Transverse colon (tissue), 4 donors: ENCODE results near the gene UNC5CL. TPM values are rescaled to one million over a fixed set of nuclear protein-coding genes. Genes with fewer than 3 reads are reported as not detected.

ENCODE experiments used
- DNase-seq: peaks from one replicate; pipeline ENCODE4 v3.0.0-alpha.2; 2019
- H3K27ac ChIP-seq, 4 donors: fragments of 200-600 bp; sonication (generic); 2 replicates each; pipeline ENCODE4 v1.5.1; 2016 to 2018; ENCODE audit warnings: inconsistent platforms in 4 of 4
- H3K27me3 ChIP-seq: fragments of 200-600 bp; sonication (generic); 2 replicates; pipeline ENCODE4 v1.5.1; 2017; ENCODE audit warnings: inconsistent platforms
- H3K36me3 ChIP-seq, 4 donors: fragments of 200-600 bp; sonication (generic); 2 replicates each; pipeline ENCODE4 v1.5.1; 2017 to 2019; ENCODE audit warnings: inconsistent platforms in 4 of 4
- H3K4me1 ChIP-seq, 4 donors: fragments of 200-600 bp; sonication (generic); 2 replicates each; pipeline ENCODE4 v1.5.1; 2017 to 2020; ENCODE audit warnings: inconsistent platforms in 4 of 4
- H3K4me3 ChIP-seq, 4 donors: fragments of 200-600 bp; sonication (generic); 1 replicate in 1 of 4; 2 replicates in 3 of 4; pipeline versions ENCODE4 v1.5.1 to v1.6.1; 2017 to 2019; ENCODE audit warnings: inconsistent platforms in 4 of 4
- H3K9me3 ChIP-seq, 2 donors: fragments of 200-600 bp; sonication (generic); 2 replicates each; pipeline ENCODE4 v1.5.1; 2017 to 2019; ENCODE audit warnings: inconsistent platforms in 2 of 2
- CTCF ChIP-seq, 5 experiments: fragments of 200-600 bp in 3 of 5; fragments of 450-650 bp in 2 of 5; sonication (generic) in 3 of 5; IDR thresholded peaks; 1 replicate in 2 of 5; 2 replicates in 3 of 5; pipeline ENCODE4 v1.5.1; 2016 to 2017; ENCODE audit warnings: antibody characterized with exemption in 5 of 5, inconsistent platforms in 3 of 5, mild to moderate bottlenecking in 2 of 5, moderate library complexity in 1 of 5
- EP300 ChIP-seq: sonication (generic); formaldehyde crosslinking; IDR thresholded peaks from one replicate; pipeline ENCODE4 v1.6.1; 2017; ENCODE audit warnings: antibody characterized with exemption, low read depth
- POLR2A ChIP-seq: fragments of 450-650 bp; IDR thresholded peaks from one replicate; pipeline ENCODE4 v1.6.1; 2016; ENCODE audit warnings: antibody characterized with exemption, mild to moderate bottlenecking, moderate library complexity
- POLR2AphosphoS5 ChIP-seq, 3 donors: sonication (generic); formaldehyde crosslinking; IDR thresholded peaks; one replicate each; pipeline ENCODE4 v1.6.1; 2016; ENCODE audit warnings: antibody characterized with exemption in 3 of 3
- WGBS, 2 donors: methylation state at CpG; one replicate each; pipeline ENCODE4 v1.1.5; 2018; ENCODE audit warnings: low coverage in 1 of 2; 5-methylcytosine and 5-hydroxymethylcytosine counted together
- in situ Hi-C, 4 donors: fragments of 200-750 bp; cut with MboI; loops; one replicate each; pipeline versions ENCODE4 v1.15.0 to v1.15.1; 2017; ENCODE audit warnings: low sequenced_read_pairs in 3 of 4, low pct_ligation_motif_present in 1 of 4, low pct_unique_long_range_greater_than_20kb in 1 of 4
- intact Hi-C: fragments of 100-400 bp; cut with DNase I; formaldehyde crosslinking; loops from one replicate; pipeline ENCODE4 v1.15.1; 2023; ENCODE audit warnings: low total_unique reads
- total RNA-seq, 4 donors: library from RNA; depleted of rRNA; stranded (reverse); fragments of >200 nt; gene quantifications; one replicate each; pipeline ENCODE4 v1.1.0, GENCODE V29; 2016

Gene UNC5CL
- total RNA-seq, 4 donors from 2014 or later: 2.5 to 8.4 (median 4.4) TPM; not detected in 1

GRCh38 chr6:40978687-40979289 lies 60.2 kb downstream of the UNC5CL start:
- Histone ChIP-seq H3K36me3 (no peaks in the 10 kb centered on the region), H3K27ac (no peak overlapping the region), H3K4me3 (no peak overlapping the region), H3K4me1 (no peaks in the 10 kb centered on the region), H3K27me3 (peaks cover 11% of the 10 kb centered on the region), H3K9me3 (no peaks in the 10 kb centered on the region)
- 88 to 100% methylated on average over 1 to 2 of the region's 2 CpGs for WGBS, 2 donors
- TF ChIP-seq EP300 (no peak), POLR2AphosphoS5 (IDR thresholded peaks at IDR 0.05) (no peak), CTCF (IDR thresholded peaks at IDR 0.05) (no peak), POLR2A (no peak)
- no peak for DNase-seq
- intact Hi-C loops (no loop called here), in situ Hi-C loops (no loop called here)

- intact Hi-C loops: no loop called here
- no peaks in the 10 kb centered on the region for H3K36me3 ChIP-seq
- H3K27ac ChIP-seq: no peak overlapping the region
- H3K9me3 ChIP-seq: no peaks in the 10 kb centered on the region
- in situ Hi-C loops: no loop called here
- H3K4me3 ChIP-seq: no peak overlapping the region
- no peak for DNase-seq
- WGBS, 2 donors: 83 to 84% methylated on average over 2 of the region's 2 CpGs
- peaks cover 11% of the 10 kb centered on the region for H3K27me3 ChIP-seq
- H3K4me1 ChIP-seq: no peaks in the 10 kb centered on the region
- TF ChIP-seq CTCF (IDR thresholded peaks at IDR 0.05) (no peak), EP300 (no peak), POLR2AphosphoS5 (IDR thresholded peaks at IDR 0.05) (no peak), POLR2A (no peak)
Observed at GRCh38 chr6:40977695-40978094, 61.3 kb downstream of the UNC5CL start.

GRCh38 chr6:40977085-40977484 lies 61.9 kb downstream of the UNC5CL start:
- TF ChIP-seq CTCF (IDR thresholded peaks at IDR 0.05) (no peak), POLR2A (no peak), POLR2AphosphoS5 (IDR thresholded peaks at IDR 0.05) (no peak), EP300 (no peak)
- intact Hi-C loops: no loop called here
- 90 to 100% methylated on average over 1 to 4 of the region's 4 CpGs for WGBS, 2 donors

More at GRCh38 chr6:40977085-40977484, 61.9 kb downstream of the UNC5CL start:
- H3K27me3 ChIP-seq: peaks cover 11% of the 10 kb centered on the region
- H3K4me3 ChIP-seq: no peak overlapping the region
- no peak for DNase-seq
- H3K27ac ChIP-seq: no peak overlapping the region
- H3K9me3 ChIP-seq: no peaks in the 10 kb centered on the region
- no peaks in the 10 kb centered on the region for H3K4me1 ChIP-seq
- in situ Hi-C loops: no loop called here
- no peaks in the 10 kb centered on the region for H3K36me3 ChIP-seq

Other genes starting within 250 kb of the UNC5CL start
- gene TSPO2, start 3.2 kb upstream of the UNC5CL start, total RNA-seq: not detected
- not detected for gene APOBEC2, start 14.0 kb upstream of the UNC5CL start, total RNA-seq
- gene OARD1, start 33.1 kb upstream of the UNC5CL start, total RNA-seq: 10 to 100 TPM in 2 of 4 donors, 1 to 10 TPM in 2; 1.4 to 27.6 (median 13.7) TPM
- 10 to 100 TPM; 11.1 to 64.3 (median 20.9) TPM for gene NFYA, start 33.8 kb upstream of the UNC5CL start, total RNA-seq
- gene TREML1, start 115.1 kb upstream of the UNC5CL start, total RNA-seq: not detected
- 1 to 10 TPM in 1 of 4 donors, not detected in 3; 1.5 TPM for gene TREM2, start 123.9 kb upstream of the UNC5CL start, total RNA-seq
- under 1 TPM in 2 of 4 donors, not detected in 2; 0.14 to 0.64 TPM for gene TREML2, start 161.9 kb upstream of the UNC5CL start, total RNA-seq
- not detected for gene TREML4, start 189.1 kb upstream of the UNC5CL start, total RNA-seq
- gene TREM1, start 247.5 kb upstream of the UNC5CL start, total RNA-seq: under 1 TPM in 1 of 4 donors, not detected in 3; 0.27 TPM